OCI-LY7 (cell line): ENCODE measurements around the gene SRP68.

ENCODE experiments used
- CTCF ChIP-seq: fragments of 200-600 bp; sonication (generic); conservative IDR thresholded peaks from 2 replicates; pipeline ENCODE4 v1.5.1; 2014; ENCODE audit warnings: mild to moderate bottlenecking, antibody characterized with exemption, low read length, moderate library complexity, mixed read lengths
- EZH2phosphoT487 ChIP-seq: fragments of 200-600 bp; sonication (generic); IDR thresholded peaks from 2 replicates; pipeline ENCODE4 v1.6.1; 2018; ENCODE audit warnings: low read depth, borderline replicate concordance, mild to moderate bottlenecking, mixed run types, antibody characterized with exemption, low read length, moderate library complexity, mixed read lengths

GRCh38 chr17:76034428-76035350, 37.6 kb downstream of the SRP68 start:
- TF ChIP-seq CTCF (no peak), EZH2phosphoT487 (no peak)
